ENCODE data around the gene ST6GALNAC6. TPM values are rescaled to one million over a fixed set of nuclear protein-coding genes. Genes with fewer than 3 reads are reported as not detected.

The ST6GALNAC6 gene
- total and polyA plus RNA-seq, 2 experiments from 2014 or later = 53.0 to 73.4 TPM

DNA sequence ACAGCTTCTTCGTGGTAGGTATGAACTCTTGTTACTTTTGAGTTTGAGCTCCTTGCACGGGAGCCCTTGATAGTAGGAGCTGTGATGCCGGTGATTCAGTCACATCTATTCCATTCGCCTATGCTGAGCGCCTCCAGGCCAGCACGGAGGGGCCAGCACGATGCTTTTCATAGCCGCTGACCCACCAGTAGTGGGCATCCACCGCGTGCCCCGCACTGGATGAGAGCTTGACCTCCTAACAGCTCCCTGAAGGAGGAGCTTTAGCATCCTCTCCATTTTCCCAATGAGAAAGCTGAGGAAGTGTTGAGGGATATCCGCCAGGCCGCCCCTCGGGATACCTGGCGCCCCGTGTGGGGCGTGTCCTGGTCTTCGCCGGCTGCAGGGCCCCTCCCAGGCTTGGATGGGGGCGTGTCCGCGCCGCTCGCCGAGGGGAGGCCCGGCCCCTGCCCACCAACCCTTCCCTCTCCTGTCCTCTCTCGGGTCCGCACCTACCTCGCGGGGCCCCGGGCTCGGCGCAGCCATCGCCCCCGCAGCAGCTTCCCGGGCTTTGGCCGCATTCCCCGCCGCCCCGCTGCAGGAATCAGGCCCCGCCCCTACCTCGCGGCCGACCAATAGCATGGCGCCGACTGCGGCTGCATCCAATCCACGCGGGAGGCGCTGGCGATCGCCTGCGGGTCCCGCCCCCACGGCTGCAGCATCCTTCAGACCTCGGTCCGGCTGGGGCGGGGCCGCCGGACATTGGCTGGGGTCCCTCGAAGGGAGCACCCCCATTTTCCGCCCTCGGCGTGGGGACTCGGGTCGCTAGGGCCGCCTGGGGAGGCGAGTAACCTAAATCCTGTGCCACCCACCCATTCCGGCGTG is 31.1 kb upstream of the ST6GALNAC6 start, which contains the start of gene PIP5KL1:
Gene PIP5KL1 (minus strand): TSS at position 547 of the 861 bp plus-strand sequence. CDS start 25 bp downstream, at position 522.
- peaks cover 36% of the 10 kb centered on the region for H3K27me3 ChIP-seq
- no peaks in the 10 kb centered on the region for H3K4me1 ChIP-seq (ENCODE audit: low read depth)
- peak within 1 kb of the TSS; percentile 43 for H3K4me3 ChIP-seq
- TF ChIP-seq, protein P1, sequence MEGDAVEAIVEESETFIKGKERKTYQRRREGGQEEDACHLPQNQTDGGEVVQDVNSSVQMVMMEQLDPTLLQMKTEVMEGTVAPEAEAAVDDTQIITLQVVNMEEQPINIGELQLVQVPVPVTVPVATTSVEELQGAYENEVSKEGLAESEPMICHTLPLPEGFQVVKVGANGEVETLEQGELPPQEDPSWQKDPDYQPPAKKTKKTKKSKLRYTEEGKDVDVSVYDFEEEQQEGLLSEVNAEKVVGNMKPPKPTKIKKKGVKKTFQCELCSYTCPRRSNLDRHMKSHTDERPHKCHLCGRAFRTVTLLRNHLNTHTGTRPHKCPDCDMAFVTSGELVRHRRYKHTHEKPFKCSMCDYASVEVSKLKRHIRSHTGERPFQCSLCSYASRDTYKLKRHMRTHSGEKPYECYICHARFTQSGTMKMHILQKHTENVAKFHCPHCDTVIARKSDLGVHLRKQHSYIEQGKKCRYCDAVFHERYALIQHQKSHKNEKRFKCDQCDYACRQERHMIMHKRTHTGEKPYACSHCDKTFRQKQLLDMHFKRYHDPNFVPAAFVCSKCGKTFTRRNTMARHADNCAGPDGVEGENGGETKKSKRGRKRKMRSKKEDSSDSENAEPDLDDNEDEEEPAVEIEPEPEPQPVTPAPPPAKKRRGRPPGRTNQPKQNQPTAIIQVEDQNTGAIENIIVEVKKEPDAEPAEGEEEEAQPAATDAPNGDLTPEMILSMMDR (IDR thresholded peaks at IDR 0.05; ENCODE audit: low read depth, low read length) = peak; percentile 20
- H3K9me3 ChIP-seq (ENCODE audit: low read depth) = no peaks in the 10 kb centered on the region
- no peak within 1 kb of the TSS for H3K27ac ChIP-seq
- no peaks in the 10 kb centered on the region for H3K36me3 ChIP-seq
- peak; percentile 88 to 92 for DNase-seq (ENCODE audit: low read depth in 1 of 2, low spot score in 1 of 2)

DNA sequence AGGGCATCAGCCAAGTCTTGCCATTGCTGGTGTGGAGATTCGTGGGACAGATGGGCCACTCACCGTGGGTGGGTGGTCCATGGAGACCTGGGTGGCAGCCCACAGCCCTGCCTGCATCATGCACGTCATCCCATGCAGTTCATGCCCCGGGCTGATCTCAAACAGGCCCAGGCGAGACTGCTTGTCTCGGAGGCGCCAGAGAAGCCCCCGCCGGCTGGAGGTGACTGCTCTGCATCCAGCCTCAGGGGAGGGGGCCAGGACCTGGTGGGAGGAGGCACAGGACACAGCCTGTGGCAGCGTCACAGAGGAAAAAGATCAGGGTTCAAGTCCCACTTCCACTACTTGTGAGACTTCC is 30.2 kb upstream of the ST6GALNAC6 start:
- no peaks in the 10 kb centered on the region for H3K9me3 ChIP-seq (ENCODE audit: low read depth)
- no peak overlapping the region for H3K4me3 ChIP-seq
- TF ChIP-seq, protein P1 (IDR thresholded peaks at IDR 0.05; ENCODE audit: low read depth, low read length) = no peak
- DNase-seq (ENCODE audit: low read depth in 1 of 2, low spot score in 1 of 2) = no peak
- no peak overlapping the region for H3K27ac ChIP-seq
- H3K36me3 ChIP-seq = no peaks in the 10 kb centered on the region
- no peaks in the 10 kb centered on the region for H3K4me1 ChIP-seq (ENCODE audit: low read depth)
- H3K27me3 ChIP-seq = peaks cover 36% of the 10 kb centered on the region

DNA sequence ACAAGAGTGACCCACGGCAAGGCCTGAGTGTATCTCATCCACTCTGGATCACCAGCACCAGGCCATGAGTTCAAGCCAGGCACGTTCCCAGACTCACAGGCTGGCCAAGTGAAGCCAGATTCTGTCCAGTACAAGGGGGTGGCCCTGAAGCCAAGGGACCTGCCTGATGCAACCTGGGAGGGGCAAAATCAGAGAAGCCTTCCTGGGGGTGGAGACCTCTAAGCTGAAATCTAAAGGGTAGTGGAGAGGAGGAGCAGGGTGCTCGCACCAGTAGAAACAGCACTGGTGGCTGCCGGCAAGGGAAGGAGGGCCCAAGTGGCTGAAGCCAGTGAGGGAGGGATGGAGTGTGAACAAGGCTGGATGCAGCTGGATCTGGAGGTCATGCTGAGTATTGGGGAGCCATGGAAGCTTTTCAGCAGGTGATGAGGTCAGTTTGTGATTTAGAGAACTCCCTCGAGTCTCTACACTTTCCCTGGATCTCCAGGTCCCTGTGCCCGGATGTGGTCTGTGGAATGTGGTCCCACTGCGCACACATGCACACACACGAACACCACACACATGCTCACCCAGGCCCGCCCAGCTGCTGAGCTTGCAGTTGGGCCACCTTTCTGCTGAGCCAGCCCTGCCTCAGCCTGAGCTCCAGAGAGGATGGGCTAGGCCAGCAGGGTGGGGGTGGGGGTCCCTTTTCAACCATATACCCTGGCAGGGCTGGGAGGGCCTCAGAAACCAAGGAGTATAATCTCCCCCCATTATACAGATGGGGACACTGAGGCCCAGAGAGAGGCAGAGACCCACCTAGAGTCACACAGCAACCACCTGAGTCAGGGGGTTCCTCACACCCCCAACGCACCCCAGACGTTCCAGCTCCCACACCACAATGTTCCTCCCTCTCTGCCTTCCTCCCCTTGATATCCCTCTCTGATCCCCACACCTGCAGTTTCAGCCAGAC is 29.5 kb upstream of the ST6GALNAC6 start:
- Histone ChIP-seq H3K27me3 (peaks cover 36% of the 10 kb centered on the region), H3K4me3 (no peak overlapping the region), H3K4me1 (ENCODE audit: low read depth) (no peaks in the 10 kb centered on the region), H3K36me3 (no peaks in the 10 kb centered on the region), H3K9me3 (ENCODE audit: low read depth) (no peaks in the 10 kb centered on the region), H3K27ac (no peak overlapping the region)
- TF ChIP-seq, protein P1 (IDR thresholded peaks at IDR 0.05; ENCODE audit: low read depth, low read length) = no peak
- no peak for DNase-seq (ENCODE audit: low read depth in 1 of 2, low spot score in 1 of 2)

DNA sequence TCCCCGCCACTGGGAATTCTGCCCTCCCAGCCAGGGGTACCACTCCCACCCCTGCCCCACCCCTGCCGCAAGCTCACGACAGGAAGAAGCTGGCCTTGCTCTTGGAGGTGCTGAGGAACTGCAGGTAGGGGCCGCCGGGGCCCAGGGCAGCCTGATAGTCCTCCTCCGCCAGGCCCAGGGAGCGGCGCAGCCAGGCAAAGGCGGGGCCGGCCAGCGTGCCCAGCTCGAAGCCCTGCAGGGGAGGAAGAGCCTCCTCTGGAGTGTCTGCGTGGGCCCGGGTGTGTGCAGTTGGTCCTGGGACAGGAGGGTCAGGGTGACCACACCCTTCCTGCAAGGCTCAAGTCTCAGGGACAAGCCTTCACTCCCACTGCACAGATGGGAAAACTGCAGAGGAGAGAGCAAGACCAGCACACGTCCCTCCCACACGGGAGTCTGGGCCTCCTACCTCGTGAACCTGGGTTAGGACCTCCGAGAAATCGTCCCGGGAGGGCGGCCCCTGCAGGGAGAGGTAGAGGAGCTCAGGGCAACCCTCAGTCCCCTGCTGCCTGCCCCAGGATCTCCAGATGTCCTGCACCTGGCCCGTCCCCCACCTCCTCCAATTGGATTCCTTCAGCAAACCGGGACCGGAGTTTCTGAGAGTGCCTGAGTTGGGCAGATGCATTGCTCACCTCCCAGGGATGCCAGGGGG is 28.7 kb upstream of the ST6GALNAC6 start:
- Histone ChIP-seq H3K27ac (no peak overlapping the region), H3K36me3 (no peaks in the 10 kb centered on the region), H3K4me3 (no peak overlapping the region), H3K9me3 (ENCODE audit: low read depth) (no peaks in the 10 kb centered on the region), H3K27me3 (peaks cover 36% of the 10 kb centered on the region), H3K4me1 (ENCODE audit: low read depth) (no peaks in the 10 kb centered on the region)
- TF ChIP-seq, protein P1 (IDR thresholded peaks at IDR 0.05; ENCODE audit: low read depth, low read length) = no peak
- DNase-seq (ENCODE audit: low read depth in 1 of 2, low spot score in 1 of 2) = peak in 1 of 2 donors; percentile 21
